WI38 (cell line): Measurements from ENCODE around the gene ARSD.
"Not testable (repeated sequence)": the region's sequence is repeated elsewhere in the genome, so short reads cannot be mapped to it uniquely, and the experiment has no call there.

Experiments used
- H3K4me3 ChIP-seq: 2 replicates; pipeline ENCODE4 v1.5.1; 2011; ENCODE audit warnings: low read depth, mild to moderate bottlenecking, control low read depth, low read length
- TF ChIP-seq, protein P1 (sequence below): IDR thresholded peaks from 2 replicates; pipeline ENCODE4 v1.5.1; 2012; ENCODE audit warnings: low read depth, mild to moderate bottlenecking, control low read depth, low read length

The ARSD gene

GRCh38 chrX:2967012-2967411 lies 37.9 kb upstream of the ARSD start:
- TF ChIP-seq, protein P1, sequence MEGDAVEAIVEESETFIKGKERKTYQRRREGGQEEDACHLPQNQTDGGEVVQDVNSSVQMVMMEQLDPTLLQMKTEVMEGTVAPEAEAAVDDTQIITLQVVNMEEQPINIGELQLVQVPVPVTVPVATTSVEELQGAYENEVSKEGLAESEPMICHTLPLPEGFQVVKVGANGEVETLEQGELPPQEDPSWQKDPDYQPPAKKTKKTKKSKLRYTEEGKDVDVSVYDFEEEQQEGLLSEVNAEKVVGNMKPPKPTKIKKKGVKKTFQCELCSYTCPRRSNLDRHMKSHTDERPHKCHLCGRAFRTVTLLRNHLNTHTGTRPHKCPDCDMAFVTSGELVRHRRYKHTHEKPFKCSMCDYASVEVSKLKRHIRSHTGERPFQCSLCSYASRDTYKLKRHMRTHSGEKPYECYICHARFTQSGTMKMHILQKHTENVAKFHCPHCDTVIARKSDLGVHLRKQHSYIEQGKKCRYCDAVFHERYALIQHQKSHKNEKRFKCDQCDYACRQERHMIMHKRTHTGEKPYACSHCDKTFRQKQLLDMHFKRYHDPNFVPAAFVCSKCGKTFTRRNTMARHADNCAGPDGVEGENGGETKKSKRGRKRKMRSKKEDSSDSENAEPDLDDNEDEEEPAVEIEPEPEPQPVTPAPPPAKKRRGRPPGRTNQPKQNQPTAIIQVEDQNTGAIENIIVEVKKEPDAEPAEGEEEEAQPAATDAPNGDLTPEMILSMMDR = no peak
- H3K4me3 ChIP-seq = no peak overlapping the region

- TF ChIP-seq, protein P1 = no peak
These were observed 36.8 kb upstream of the ARSD start for GRCh38 chrX:2965965-2966364.

DNA sequence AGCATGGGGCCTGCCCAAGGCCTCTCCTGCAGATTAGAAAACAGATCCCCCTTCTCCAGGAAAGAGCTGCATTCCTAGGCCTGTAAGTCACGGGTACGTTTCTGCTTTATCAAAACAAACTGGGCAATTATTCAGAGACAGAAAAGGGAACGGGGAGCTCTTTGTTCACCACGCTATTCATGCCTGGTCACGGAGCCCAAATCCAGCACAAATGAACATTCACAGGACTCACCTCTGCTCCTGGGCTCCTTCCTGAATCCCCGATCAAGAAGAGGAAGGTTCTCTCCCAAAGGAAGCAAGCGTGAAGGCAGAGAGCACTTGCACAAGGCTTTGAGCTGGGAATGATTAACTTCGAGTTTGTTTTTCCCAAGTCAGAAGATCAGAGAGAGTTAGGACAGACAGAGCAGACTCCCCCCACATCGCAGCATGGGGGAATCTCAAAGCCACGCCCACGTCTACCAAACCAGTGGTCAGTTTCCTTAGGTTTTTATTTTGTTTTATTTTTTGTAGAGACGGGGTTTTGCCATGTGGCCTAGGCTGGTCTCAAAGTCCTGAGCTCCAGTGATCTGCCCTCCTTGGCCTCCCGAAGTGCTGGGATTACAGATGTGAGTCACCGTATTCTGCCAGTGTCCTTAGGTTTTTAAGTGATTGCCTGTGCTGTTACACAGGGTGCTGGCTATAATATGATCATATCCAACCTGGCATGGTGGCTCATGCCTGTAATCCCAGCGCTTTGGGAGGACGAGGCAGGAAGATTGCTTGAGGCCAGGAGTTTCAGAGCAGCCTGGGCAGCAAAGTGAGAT lies 35.1 kb upstream of the ARSD start:
- H3K4me3 ChIP-seq = peak overlapping the region; percentile 37; the same call in 1 of the 2 replicates

More at GRCh38 chrX:2965965-2966364, 36.8 kb upstream of the ARSD start:
- H3K4me3 ChIP-seq = no peak overlapping the region

DNA sequence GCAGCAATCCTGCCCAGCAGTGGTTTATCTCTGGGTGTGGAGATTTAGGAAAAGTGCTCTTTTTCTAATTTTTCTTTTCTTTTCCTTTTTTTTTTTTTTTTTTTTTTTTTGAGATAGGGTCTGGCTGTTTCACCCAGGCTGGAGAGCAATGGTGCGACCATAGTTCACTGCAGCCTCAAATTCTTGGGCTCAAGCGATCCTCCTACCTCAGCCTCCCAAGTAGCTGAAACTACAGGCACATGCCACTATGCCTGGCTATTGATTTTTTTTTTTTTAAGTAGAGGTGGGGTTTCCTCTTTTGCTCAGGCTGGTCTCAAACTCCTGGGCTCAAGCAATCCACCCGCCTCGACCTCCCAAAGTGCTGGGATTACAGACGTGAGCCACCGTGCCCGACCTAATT lies 34.3 kb upstream of the ARSD start:
- not testable (repeated sequence) for H3K4me3 ChIP-seq

GRCh38 chrX:2962381-2962780 lies 33.2 kb upstream of the ARSD start:
- H3K4me3 ChIP-seq = no peak overlapping the region

GRCh38 chrX:2960861-2961515 lies 31.8 kb upstream of the ARSD start:
- TF ChIP-seq, protein P1 = no peak
- no peak overlapping the region for H3K4me3 ChIP-seq

More at GRCh38 chrX:2962381-2962780, 33.2 kb upstream of the ARSD start:
- TF ChIP-seq, protein P1 = no peak

GRCh38 chrX:2958199-2958598 lies 29.1 kb upstream of the ARSD start:
- TF ChIP-seq, protein P1 = no peak
- H3K4me3 ChIP-seq = no peak overlapping the region

GRCh38 chrX:2955838-2956237 lies 26.7 kb upstream of the ARSD start:
- TF ChIP-seq, protein P1 = no peak
- H3K4me3 ChIP-seq = no peak overlapping the region
